CD4-positive, alpha-beta memory T cell (primary cell): Measurements from ENCODE around the gene IRX4. TPM values are rescaled to one million over a fixed set of nuclear protein-coding genes. Genes with fewer than 3 reads are reported as not detected.

ENCODE experiments used
- CTCF ChIA-PET: fragments of 350-600 bp; sonication (Branson Sonifier 250); formaldehyde crosslinking; loops from one replicate; lab custom pipeline; 2021; ENCODE audit warnings: inconsistent platforms; ENCODE audit not compliant: partially characterized antibody; lab: Charles Lee
- POLR2A ChIA-PET: fragments of 350-600 bp; sonication (Branson Sonifier 250); formaldehyde crosslinking; loops from one replicate; lab custom pipeline; 2021; ENCODE audit not compliant: partially characterized antibody; lab: Charles Lee
- DNase-seq, 5 donors: peaks; one replicate each; pipeline versions ENCODE4 v3.0.0 to v3.0.0-alpha.2; 2020 to 2022; ENCODE audit warnings: mixed read lengths in 1 of 5
- H3K27ac ChIP-seq: one replicate; pipeline ENCODE4 v1.7.0; 2013; ENCODE audit warnings: low read depth, low read length
- H3K27me3 ChIP-seq: 2 replicates; pipeline ENCODE4 v1.7.0; 2013; ENCODE audit warnings: mild to moderate bottlenecking, low read length, moderate library complexity; ENCODE audit not compliant: insufficient read depth
- H3K36me3 ChIP-seq: 2 replicates; pipeline ENCODE4 v1.7.0; 2013; ENCODE audit warnings: mild to moderate bottlenecking, low read length, moderate library complexity; ENCODE audit not compliant: insufficient read depth
- H3K4me1 ChIP-seq: 2 replicates; pipeline ENCODE4 v1.7.0; 2013; ENCODE audit warnings: mild to moderate bottlenecking, low read length, moderate library complexity; ENCODE audit not compliant: insufficient read depth
- H3K4me3 ChIP-seq, 2 donors: one replicate each; pipeline ENCODE4 v1.7.0; 2013; ENCODE audit warnings: low read length in 2 of 2, mild to moderate bottlenecking in 1 of 2
- H3K9me3 ChIP-seq, 2 donors: one replicate each; pipeline ENCODE4 v1.7.0; 2013; ENCODE audit warnings: low read length in 2 of 2, control low read depth in 1 of 2; ENCODE audit not compliant: control insufficient read depth in 1 of 2
- H3K27ac Mint-ChIP-seq, 7 donors: one replicate each; pipeline ENCODE4 v1.8.0; 2020 to 2021; ENCODE audit warnings: mixed read lengths in 7 of 7, mild to moderate bottlenecking in 6 of 7, inconsistent platforms in 3 of 7, moderate library complexity in 3 of 7
- H3K27me3 Mint-ChIP-seq, 2 donors: one replicate each; pipeline ENCODE4 v1.8.0; 2020 to 2021; ENCODE audit warnings: mixed read lengths in 2 of 2
- H3K36me3 Mint-ChIP-seq, 2 donors: one replicate each; pipeline ENCODE4 v1.8.0; 2020 to 2021; ENCODE audit warnings: mixed read lengths in 2 of 2, inconsistent platforms in 1 of 2, mild to moderate bottlenecking in 1 of 2
- H3K4me1 Mint-ChIP-seq, 4 donors: one replicate each; pipeline ENCODE4 v1.8.0; 2020 to 2021; ENCODE audit warnings: mixed read lengths in 4 of 4, mild to moderate bottlenecking in 1 of 4
- H3K4me3 Mint-ChIP-seq, 8 donors: one replicate each; pipeline ENCODE4 v1.8.0; 2020 to 2021; ENCODE audit warnings: mixed read lengths in 8 of 8, mild to moderate bottlenecking in 7 of 8, moderate library complexity in 6 of 8, inconsistent platforms in 3 of 8
- H3K9me3 Mint-ChIP-seq, 8 donors: one replicate each; pipeline ENCODE4 v1.8.0; 2020 to 2021; ENCODE audit warnings: mixed read lengths in 8 of 8, mild to moderate bottlenecking in 5 of 8, inconsistent platforms in 3 of 8, moderate library complexity in 1 of 8
- intact Hi-C: fragments of 100-400 bp; cut with micrococcal nuclease; formaldehyde crosslinking; loops from one replicate; pipeline ENCODE4 v1.15.1; 2023
- polyA plus RNA-seq, 2 donors: library from polyadenylated mRNA; unstranded; fragments of 300-500 nt; fragmentation: Illumina TruSeq; gene quantifications; one replicate each; pipeline ENCODE4 v1.2.3, GENCODE V29; 2021
- total RNA-seq, 2 experiments: library from RNA; stranded (reverse); gene quantifications; one replicate each; pipeline ENCODE4 v1.2.3, GENCODE V29; 2021

Gene IRX4
- total and polyA plus RNA-seq, 4 experiments from 2014 or later = not detected

- POLR2A ChIA-PET = no interaction called here
- no peak overlapping the region for H3K27ac Mint-ChIP-seq
- H3K9me3 ChIP-seq = no peaks in the 10 kb centered on the region
- no peak for DNase-seq
- H3K9me3 Mint-ChIP-seq = no peaks in the 10 kb centered on the region
- intact Hi-C loops = no loop called here
- H3K4me3 ChIP-seq = no peak overlapping the region
- no peaks in the 10 kb centered on the region for H3K27me3 ChIP-seq
- H3K36me3 ChIP-seq = no peaks in the 10 kb centered on the region
- no peaks in the 10 kb centered on the region for H3K4me1 Mint-ChIP-seq
- no peak overlapping the region for H3K27ac ChIP-seq
- CTCF ChIA-PET = no interaction called here
- peaks cover 5 to 9% of the 10 kb centered on the region in 2 donors for H3K27me3 Mint-ChIP-seq
- no peaks in the 10 kb centered on the region for H3K4me1 ChIP-seq
- H3K36me3 Mint-ChIP-seq = no peaks in the 10 kb centered on the region
- no peak overlapping the region for H3K4me3 Mint-ChIP-seq
Observed at GRCh38 chr5:1832511-1833250, 50.0 kb downstream of the IRX4 start.

- ChIA-PET CTCF (interaction anchor here (1.1 kb wide), 1 partner anchor 11 kb away, joined by 3 read pairs; no protein-coding TSS in a partner anchor), POLR2A (no interaction called here)
- Mint-ChIP-seq H3K27ac (no peak overlapping the region), H3K4me1 (no peaks in the 10 kb centered on the region), H3K4me3 (no peak overlapping the region), H3K36me3 (no peaks in the 10 kb centered on the region), H3K9me3 (no peaks in the 10 kb centered on the region), H3K27me3 (peaks cover 3 to 8% of the 10 kb centered on the region in 2 donors)
- no peak overlapping the region for H3K4me3 ChIP-seq
- no peaks in the 10 kb centered on the region for H3K4me1 ChIP-seq
- H3K27me3 ChIP-seq = no peaks in the 10 kb centered on the region
- H3K27ac ChIP-seq = no peak overlapping the region
- intact Hi-C loops = no loop called here
- H3K36me3 ChIP-seq = no peaks in the 10 kb centered on the region
- H3K9me3 ChIP-seq = no peaks in the 10 kb centered on the region
- no peak for DNase-seq
Observed at GRCh38 chr5:1831677-1832313, 50.9 kb downstream of the IRX4 start.

- no peaks in the 10 kb centered on the region for H3K36me3 ChIP-seq
- H3K27ac ChIP-seq = no peak overlapping the region
- no peaks in the 10 kb centered on the region for H3K9me3 ChIP-seq
- Mint-ChIP-seq H3K4me3 (no peak overlapping the region), H3K36me3 (no peaks in the 10 kb centered on the region), H3K4me1 (no peaks in the 10 kb centered on the region), H3K27ac (peak overlapping the region in 1 of 7 donors; percentile 36), H3K9me3 (no peaks in the 10 kb centered on the region), H3K27me3 (peaks cover 2 to 6% of the 10 kb centered on the region in 2 donors)
- POLR2A ChIA-PET = no interaction called here
- no peaks in the 10 kb centered on the region for H3K27me3 ChIP-seq
- CTCF ChIA-PET = interaction anchor here (1.1 kb wide), 1 partner anchor 11 kb away, joined by 3 read pairs; no protein-coding TSS in a partner anchor
- no peaks in the 10 kb centered on the region for H3K4me1 ChIP-seq
- intact Hi-C loops = no loop called here
- DNase-seq = no peak
- no peak overlapping the region for H3K4me3 ChIP-seq
Observed at GRCh38 chr5:1831257-1831656, 51.5 kb downstream of the IRX4 start.

- H3K36me3 Mint-ChIP-seq = peaks cover 4% of the 10 kb centered on the region in 2 donors
- Histone ChIP-seq H3K27ac (no peak overlapping the region), H3K36me3 (no peaks in the 10 kb centered on the region), H3K4me1 (no peaks in the 10 kb centered on the region), H3K27me3 (no peaks in the 10 kb centered on the region), H3K9me3 (no peaks in the 10 kb centered on the region), H3K4me3 (no peak overlapping the region)
- H3K4me1 Mint-ChIP-seq = no peaks in the 10 kb centered on the region
- no peak for DNase-seq
- no peak overlapping the region for H3K4me3 Mint-ChIP-seq
- POLR2A ChIA-PET = interaction anchor here (0.6 kb wide), 1 partner anchor 105 kb away, joined by 4 read pairs; no protein-coding TSS in a partner anchor
- H3K27me3 Mint-ChIP-seq = peaks cover 2 to 5% of the 10 kb centered on the region in 2 donors
- CTCF ChIA-PET = no interaction called here
- H3K27ac Mint-ChIP-seq = peak overlapping the region in 2 of 7 donors; percentile 3 to 36
- intact Hi-C loops = no loop called here
- no peaks in the 10 kb centered on the region for H3K9me3 Mint-ChIP-seq
Observed at GRCh38 chr5:1830571-1831228, 52.0 kb downstream of the IRX4 start.

- Mint-ChIP-seq H3K36me3 (peaks cover 4 to 14% of the 10 kb centered on the region in 2 donors), H3K27ac (no peak overlapping the region), H3K4me1 (no peaks in the 10 kb centered on the region), H3K27me3 (no peaks in the 10 kb centered on the region), H3K9me3 (no peaks in the 10 kb centered on the region), H3K4me3 (peak overlapping the region in 4 of 8 donors; percentile 28 to 67 (median 44))
- Histone ChIP-seq H3K36me3 (no peaks in the 10 kb centered on the region), H3K9me3 (no peaks in the 10 kb centered on the region), H3K4me1 (no peaks in the 10 kb centered on the region), H3K27me3 (no peaks in the 10 kb centered on the region), H3K4me3 (no peak overlapping the region), H3K27ac (no peak overlapping the region)
- intact Hi-C loops = no loop called here
- ChIA-PET POLR2A (no interaction called here), CTCF (no interaction called here)
- DNase-seq = peak in 4 of 5 donors; percentile 9 to 36 (median 18)
Observed at GRCh38 chr5:1827886-1828397, 54.8 kb downstream of the IRX4 start.

Other genes with a start within 250 kb of the IRX4 start
- 10 to 100 TPM; 30.7 to 34.8 TPM for gene MRPL36, start 83.1 kb downstream of the IRX4 start, total RNA-seq
- 10 to 100 TPM; 74.6 to 85.1 TPM for gene MRPL36, start 83.1 kb downstream of the IRX4 start, polyA plus RNA-seq
- 10 to 100 TPM; 14.4 to 16.9 TPM for gene NDUFS6, start 81.5 kb downstream of the IRX4 start, total RNA-seq
- 10 to 100 TPM; 60.1 to 79.0 TPM for gene NDUFS6, start 81.5 kb downstream of the IRX4 start, polyA plus RNA-seq